ENCODE results near the gene KIAA0513. TPM values are rescaled to one million over a fixed set of nuclear protein-coding genes. Genes with fewer than 3 reads are reported as not detected.

Gene KIAA0513
- total RNA-seq, 1 donor from 2014 or later = 10.6 TPM

DNA sequence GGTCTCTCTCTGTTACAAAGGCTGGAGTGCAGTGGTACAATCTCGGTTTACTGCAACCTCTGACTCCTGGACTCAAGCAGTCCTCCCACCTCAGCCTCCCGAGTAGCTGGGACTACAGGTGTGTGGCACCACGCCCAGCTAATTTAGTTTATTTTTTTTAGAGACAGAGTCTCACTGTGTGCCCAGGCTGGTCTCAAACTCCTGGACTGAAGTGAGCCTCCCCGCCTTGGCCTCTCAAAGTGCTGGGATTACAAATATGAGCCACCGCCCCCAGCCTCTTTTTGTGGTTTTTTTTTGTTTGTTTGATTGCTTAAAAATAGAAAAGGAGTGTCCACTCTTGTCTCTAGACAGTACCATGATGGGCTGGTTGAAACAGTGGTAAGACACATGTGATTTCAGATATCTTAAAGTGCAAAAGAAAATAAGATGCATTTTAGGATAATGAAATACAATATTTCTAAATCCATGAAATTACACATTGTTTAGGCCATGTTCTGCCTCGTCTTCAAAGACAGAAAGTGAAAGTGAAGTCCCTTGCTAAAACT is 27.4 kb downstream of the KIAA0513 start:
- Mint-ChIP-seq H3K4me3 (ENCODE audit: unreplicated experiment) (peak overlapping the region; percentile 50), H3K27me3 (ENCODE audit: unreplicated experiment) (no peaks in the 10 kb centered on the region), H3K27ac (ENCODE audit: unreplicated experiment) (peak overlapping the region; percentile 76), H3K4me1 (ENCODE audit: unreplicated experiment) (peaks cover 29% of the 10 kb centered on the region), H3K36me3 (ENCODE audit: unreplicated experiment) (no peaks in the 10 kb centered on the region), H3K9me3 (ENCODE audit: unreplicated experiment) (no peaks in the 10 kb centered on the region)
- DNase-seq (ENCODE audit: extremely low spot score, unreplicated experiment) = no peak
- TF ChIP-seq, protein P1, sequence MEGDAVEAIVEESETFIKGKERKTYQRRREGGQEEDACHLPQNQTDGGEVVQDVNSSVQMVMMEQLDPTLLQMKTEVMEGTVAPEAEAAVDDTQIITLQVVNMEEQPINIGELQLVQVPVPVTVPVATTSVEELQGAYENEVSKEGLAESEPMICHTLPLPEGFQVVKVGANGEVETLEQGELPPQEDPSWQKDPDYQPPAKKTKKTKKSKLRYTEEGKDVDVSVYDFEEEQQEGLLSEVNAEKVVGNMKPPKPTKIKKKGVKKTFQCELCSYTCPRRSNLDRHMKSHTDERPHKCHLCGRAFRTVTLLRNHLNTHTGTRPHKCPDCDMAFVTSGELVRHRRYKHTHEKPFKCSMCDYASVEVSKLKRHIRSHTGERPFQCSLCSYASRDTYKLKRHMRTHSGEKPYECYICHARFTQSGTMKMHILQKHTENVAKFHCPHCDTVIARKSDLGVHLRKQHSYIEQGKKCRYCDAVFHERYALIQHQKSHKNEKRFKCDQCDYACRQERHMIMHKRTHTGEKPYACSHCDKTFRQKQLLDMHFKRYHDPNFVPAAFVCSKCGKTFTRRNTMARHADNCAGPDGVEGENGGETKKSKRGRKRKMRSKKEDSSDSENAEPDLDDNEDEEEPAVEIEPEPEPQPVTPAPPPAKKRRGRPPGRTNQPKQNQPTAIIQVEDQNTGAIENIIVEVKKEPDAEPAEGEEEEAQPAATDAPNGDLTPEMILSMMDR (IDR thresholded peaks at IDR 0.05) = no peak

DNA sequence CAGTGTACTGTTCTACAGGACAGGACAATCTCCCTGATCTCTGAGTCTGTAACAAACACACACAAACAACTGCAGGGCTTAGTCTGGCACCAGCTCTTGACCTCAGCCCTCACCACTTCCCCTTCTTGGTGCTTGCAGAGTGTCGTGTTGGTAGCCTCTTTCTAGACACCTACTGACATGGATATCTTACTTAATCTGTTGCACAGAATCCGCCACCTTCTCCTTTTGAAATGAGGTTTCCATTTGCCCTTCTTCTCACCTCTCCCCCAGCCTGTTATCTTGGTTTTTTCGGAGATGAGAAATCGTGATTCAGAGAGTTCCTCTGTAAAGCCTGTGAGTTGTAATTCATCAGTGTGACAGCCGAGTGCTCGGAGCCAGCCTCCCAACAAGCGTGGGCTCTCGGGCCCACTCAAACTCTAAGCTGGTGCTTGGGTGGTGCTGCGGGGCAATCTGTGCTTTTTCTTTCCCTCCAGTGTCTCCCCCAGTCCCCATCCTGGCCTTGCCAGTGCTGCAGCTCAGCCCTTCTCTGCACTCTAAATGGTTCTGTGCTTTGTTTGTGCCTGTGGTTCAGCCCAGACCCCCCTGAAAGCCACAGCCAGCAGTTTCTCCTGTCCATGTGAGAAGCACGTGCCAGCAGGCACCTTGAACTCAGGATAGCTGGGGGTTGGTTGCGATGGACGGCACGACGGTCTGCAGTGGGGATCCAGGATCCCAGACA is 28.1 kb downstream of the KIAA0513 start:
- no peak for DNase-seq (ENCODE audit: extremely low spot score, unreplicated experiment)

DNA sequence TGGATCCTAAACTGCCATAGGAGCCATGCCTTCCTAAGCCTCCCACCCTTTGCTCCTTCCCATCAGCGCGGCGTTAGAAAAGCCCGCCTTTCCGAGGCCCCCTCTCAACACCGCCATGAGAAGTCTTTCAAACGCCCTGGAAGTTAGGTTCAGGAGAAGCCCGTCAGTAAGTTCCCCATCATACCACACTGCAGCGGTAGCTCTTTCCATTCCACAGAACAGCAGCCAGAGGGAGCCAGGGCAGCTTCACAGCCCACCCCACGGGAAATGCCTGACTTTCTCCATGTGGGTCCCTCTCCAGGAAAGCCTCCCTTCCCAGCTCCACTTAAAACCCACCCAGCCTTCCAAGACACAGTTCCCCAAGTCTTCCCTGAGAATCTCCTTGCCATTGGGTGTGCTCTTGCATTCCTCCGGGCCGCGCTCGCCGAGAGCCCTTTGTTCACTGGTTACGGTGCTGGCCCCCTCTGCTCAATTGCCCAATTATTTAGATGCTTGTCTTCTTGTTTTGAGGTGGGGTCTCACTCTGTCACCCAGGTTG is 28.7 kb downstream of the KIAA0513 start:
- TF ChIP-seq, protein P1 (IDR thresholded peaks at IDR 0.05) = peak; percentile 41
- H3K27ac Mint-ChIP-seq (ENCODE audit: unreplicated experiment) = no peak overlapping the region
- no peaks in the 10 kb centered on the region for H3K9me3 Mint-ChIP-seq (ENCODE audit: unreplicated experiment)
- DNase-seq (ENCODE audit: extremely low spot score, unreplicated experiment) = no peak
- no peaks in the 10 kb centered on the region for H3K36me3 Mint-ChIP-seq (ENCODE audit: unreplicated experiment)
- H3K4me3 Mint-ChIP-seq (ENCODE audit: unreplicated experiment) = no peak overlapping the region
- H3K4me1 Mint-ChIP-seq (ENCODE audit: unreplicated experiment) = peaks cover 20% of the 10 kb centered on the region
- no peaks in the 10 kb centered on the region for H3K27me3 Mint-ChIP-seq (ENCODE audit: unreplicated experiment)

More for the DNA sequence above, 28.1 kb downstream of the KIAA0513 start:
- Mint-ChIP-seq H3K4me3 (ENCODE audit: unreplicated experiment) (peak overlapping the region; percentile 50), H3K27me3 (ENCODE audit: unreplicated experiment) (no peaks in the 10 kb centered on the region), H3K4me1 (ENCODE audit: unreplicated experiment) (peaks cover 25% of the 10 kb centered on the region), H3K9me3 (ENCODE audit: unreplicated experiment) (no peaks in the 10 kb centered on the region), H3K36me3 (ENCODE audit: unreplicated experiment) (no peaks in the 10 kb centered on the region), H3K27ac (ENCODE audit: unreplicated experiment) (peak overlapping the region; percentile 76)
- TF ChIP-seq, protein P1 (IDR thresholded peaks at IDR 0.05) = no peak

DNA sequence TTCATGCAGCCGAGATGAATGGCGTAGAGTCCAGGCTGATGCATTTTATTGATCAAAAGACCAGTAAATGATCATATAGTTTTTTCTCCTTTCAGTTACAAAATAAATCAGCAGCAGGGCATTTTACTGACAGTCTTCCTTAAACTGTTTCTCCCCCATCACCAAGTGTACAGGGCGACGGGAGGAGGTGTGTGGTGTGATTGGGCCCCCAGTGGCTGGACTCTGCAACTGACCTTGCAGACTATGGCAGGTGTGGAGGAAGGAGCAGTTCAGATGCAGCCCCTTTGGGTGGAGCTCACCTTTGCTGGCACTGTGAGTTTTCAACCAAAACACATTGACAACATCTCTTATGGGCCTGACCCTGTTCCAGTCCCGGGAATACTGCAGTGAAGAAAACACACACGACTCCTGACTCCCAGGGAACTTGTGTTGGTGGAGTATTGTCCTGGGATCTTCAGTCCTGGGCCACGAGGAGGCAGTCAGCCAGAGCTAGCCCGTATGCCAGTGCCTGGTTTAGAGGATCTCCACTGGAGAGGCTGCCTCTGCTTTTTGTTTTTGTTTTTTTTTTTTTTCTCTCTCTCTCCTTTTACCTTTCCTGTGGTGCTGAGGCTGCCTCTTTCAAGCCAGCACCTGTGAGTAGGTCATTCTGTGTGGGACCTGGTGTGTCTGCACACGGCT is 29.8 kb downstream of the KIAA0513 start:
- DNase-seq (ENCODE audit: extremely low spot score, unreplicated experiment) = no peak
- Mint-ChIP-seq H3K27ac (ENCODE audit: unreplicated experiment) (no peak overlapping the region), H3K36me3 (ENCODE audit: unreplicated experiment) (no peaks in the 10 kb centered on the region), H3K9me3 (ENCODE audit: unreplicated experiment) (no peaks in the 10 kb centered on the region), H3K4me1 (ENCODE audit: unreplicated experiment) (peaks cover 17% of the 10 kb centered on the region), H3K27me3 (ENCODE audit: unreplicated experiment) (no peaks in the 10 kb centered on the region), H3K4me3 (ENCODE audit: unreplicated experiment) (no peak overlapping the region)
- TF ChIP-seq, protein P1 (IDR thresholded peaks at IDR 0.05) = no peak

DNA sequence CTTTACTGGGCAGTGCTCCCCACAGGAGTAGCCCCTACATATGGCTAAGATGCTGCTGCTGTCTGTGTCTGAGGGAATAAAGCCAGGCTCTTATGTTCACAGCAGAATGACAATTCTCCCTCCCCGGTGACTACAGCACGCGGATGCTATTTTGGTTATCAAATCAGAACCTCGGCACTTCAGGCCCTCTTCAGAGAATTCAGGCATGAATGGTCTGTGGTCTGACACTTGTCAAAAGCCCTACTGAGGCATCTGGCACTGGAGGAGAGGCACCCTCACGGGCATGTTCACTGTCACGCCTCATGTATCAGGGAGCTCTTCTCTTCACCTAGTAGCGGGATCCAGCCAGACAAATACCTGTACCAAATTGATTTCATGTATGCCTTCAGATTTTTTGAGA is 30.4 kb downstream of the KIAA0513 start:
- Mint-ChIP-seq H3K27ac (ENCODE audit: unreplicated experiment) (no peak overlapping the region), H3K36me3 (ENCODE audit: unreplicated experiment) (no peaks in the 10 kb centered on the region), H3K4me3 (ENCODE audit: unreplicated experiment) (no peak overlapping the region), H3K9me3 (ENCODE audit: unreplicated experiment) (no peaks in the 10 kb centered on the region), H3K27me3 (ENCODE audit: unreplicated experiment) (no peaks in the 10 kb centered on the region), H3K4me1 (ENCODE audit: unreplicated experiment) (peaks cover 16% of the 10 kb centered on the region)
- no peak for DNase-seq (ENCODE audit: extremely low spot score, unreplicated experiment)
- TF ChIP-seq, protein P1 (IDR thresholded peaks at IDR 0.05) = no peak
